HL-60 (cell line): Measurements from ENCODE around the gene UST.

Source experiments
- POLR2AphosphoS5 ChIP-seq: IDR thresholded peaks from 2 replicates; pipeline ENCODE4 v1.6.1; 2012; ENCODE audit warnings: low read depth
- REST ChIP-seq: IDR thresholded peaks from 2 replicates; pipeline ENCODE4 v1.6.1; 2012; ENCODE audit warnings: low read depth; ENCODE audit not compliant: insufficient replicate concordance
- SPI1 ChIP-seq: IDR thresholded peaks from 2 replicates; pipeline ENCODE4 v1.6.1; 2012; ENCODE audit warnings: low read depth, mild to moderate bottlenecking, borderline replicate concordance
- TF ChIP-seq, protein P1 (sequence below): IDR thresholded peaks from one replicate; pipeline ENCODE4 v1.5.1; 2011; ENCODE audit warnings: low read length, control low read depth, inconsistent platforms; ENCODE audit not compliant: insufficient read depth

DNA sequence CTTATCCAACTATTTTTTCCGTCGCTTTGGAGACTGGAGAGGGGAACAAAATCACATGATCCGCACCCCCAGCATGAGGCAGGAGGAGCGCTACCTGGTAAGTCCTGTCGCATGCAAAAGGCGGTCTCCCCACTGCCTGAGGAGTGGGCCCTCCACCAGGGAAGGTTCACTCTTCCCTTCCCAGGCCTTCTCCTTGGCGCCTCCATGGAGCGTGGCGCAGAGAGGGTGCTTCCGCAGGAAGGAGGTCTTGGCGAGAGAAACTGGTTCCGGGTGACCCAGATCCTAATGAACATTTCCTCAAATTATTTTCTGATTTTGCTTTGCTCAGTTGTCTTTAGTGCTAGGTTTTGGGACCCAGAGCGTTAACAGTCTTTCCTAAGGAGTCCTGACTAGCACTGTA lies 217.6 kb downstream of the UST start:
- TF ChIP-seq, protein P1, sequence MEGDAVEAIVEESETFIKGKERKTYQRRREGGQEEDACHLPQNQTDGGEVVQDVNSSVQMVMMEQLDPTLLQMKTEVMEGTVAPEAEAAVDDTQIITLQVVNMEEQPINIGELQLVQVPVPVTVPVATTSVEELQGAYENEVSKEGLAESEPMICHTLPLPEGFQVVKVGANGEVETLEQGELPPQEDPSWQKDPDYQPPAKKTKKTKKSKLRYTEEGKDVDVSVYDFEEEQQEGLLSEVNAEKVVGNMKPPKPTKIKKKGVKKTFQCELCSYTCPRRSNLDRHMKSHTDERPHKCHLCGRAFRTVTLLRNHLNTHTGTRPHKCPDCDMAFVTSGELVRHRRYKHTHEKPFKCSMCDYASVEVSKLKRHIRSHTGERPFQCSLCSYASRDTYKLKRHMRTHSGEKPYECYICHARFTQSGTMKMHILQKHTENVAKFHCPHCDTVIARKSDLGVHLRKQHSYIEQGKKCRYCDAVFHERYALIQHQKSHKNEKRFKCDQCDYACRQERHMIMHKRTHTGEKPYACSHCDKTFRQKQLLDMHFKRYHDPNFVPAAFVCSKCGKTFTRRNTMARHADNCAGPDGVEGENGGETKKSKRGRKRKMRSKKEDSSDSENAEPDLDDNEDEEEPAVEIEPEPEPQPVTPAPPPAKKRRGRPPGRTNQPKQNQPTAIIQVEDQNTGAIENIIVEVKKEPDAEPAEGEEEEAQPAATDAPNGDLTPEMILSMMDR = no peak
- no peak for TF ChIP-seq REST
- TF ChIP-seq SPI1 = no peak
- TF ChIP-seq POLR2AphosphoS5 = no peak
